OCI-LY3 (cell line): ENCODE measurements around the gene MRPL23.

Source experiments
- EZH2phosphoT487 ChIP-seq: fragments of 200-600 bp; shearing (Covaris generic); IDR thresholded peaks from 2 replicates; pipeline ENCODE4 v1.6.1; 2018; ENCODE audit warnings: antibody characterized with exemption, mixed run types, low read depth
- TF ChIP-seq, protein P1 (sequence below): fragments of 200-600, 300-600 bp; sonication (generic); IDR thresholded peaks from 2 replicates; pipeline ENCODE4 v1.5.1; 2014; ENCODE audit warnings: antibody characterized with exemption, low read length, low read depth

DNA sequence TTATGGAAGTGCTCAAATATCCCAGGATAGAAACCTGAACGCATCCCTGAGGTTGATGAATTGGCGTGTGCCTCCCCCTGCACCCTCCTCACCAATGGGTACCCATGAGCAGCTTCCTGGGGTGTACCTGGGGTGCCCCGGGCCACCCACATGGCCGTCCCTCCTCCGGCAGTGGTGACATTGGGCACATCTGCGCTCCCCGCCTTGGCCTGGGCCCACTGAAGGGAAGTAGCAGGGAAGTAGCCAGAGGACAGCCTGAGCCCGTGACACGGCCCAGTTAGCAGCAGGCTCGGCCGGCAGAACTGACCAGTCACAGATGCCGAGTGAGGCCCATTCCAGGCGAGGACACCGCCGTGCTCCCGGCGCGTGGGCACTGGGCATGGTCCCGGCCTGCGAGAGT is 16.7 kb downstream of the MRPL23 start:
- TF ChIP-seq, protein P1, sequence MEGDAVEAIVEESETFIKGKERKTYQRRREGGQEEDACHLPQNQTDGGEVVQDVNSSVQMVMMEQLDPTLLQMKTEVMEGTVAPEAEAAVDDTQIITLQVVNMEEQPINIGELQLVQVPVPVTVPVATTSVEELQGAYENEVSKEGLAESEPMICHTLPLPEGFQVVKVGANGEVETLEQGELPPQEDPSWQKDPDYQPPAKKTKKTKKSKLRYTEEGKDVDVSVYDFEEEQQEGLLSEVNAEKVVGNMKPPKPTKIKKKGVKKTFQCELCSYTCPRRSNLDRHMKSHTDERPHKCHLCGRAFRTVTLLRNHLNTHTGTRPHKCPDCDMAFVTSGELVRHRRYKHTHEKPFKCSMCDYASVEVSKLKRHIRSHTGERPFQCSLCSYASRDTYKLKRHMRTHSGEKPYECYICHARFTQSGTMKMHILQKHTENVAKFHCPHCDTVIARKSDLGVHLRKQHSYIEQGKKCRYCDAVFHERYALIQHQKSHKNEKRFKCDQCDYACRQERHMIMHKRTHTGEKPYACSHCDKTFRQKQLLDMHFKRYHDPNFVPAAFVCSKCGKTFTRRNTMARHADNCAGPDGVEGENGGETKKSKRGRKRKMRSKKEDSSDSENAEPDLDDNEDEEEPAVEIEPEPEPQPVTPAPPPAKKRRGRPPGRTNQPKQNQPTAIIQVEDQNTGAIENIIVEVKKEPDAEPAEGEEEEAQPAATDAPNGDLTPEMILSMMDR: no peak
- no peak for TF ChIP-seq EZH2phosphoT487
